A549 (cell line): Measurements from ENCODE around the gene NRN1. TPM values are rescaled to one million over a fixed set of nuclear protein-coding genes. Genes with fewer than 3 reads are reported as not detected.
A peak's percentile ranks its signal among the peaks of the same experiment; 100 is the strongest.

Source experiments
- ATAC-seq, 2 experiments: fragments of 200-7000 bp in 1 of 2; fragments of >200 bp in 1 of 2; cut with Nextera tagmentation in 1 of 2; cut with Tn5 transposase in 1 of 2; 3 replicates each; pipeline versions ENCODE4 v1.8.0 to v1.9.1; 2018 to 2020; ENCODE audit warnings: mild to moderate bottlenecking in 1 of 2, moderate library complexity in 1 of 2
- CTCF ChIA-PET: fragments of 300-600 bp; sonication (Branson Sonifier 250); formaldehyde crosslinking; extraction: SDS; loops from one replicate; lab custom pipeline; 2021; ENCODE audit warnings: antibody characterized with exemption, inconsistent platforms; lab: Yijun Ruan, JAX
- POLR2A ChIA-PET: fragments of 350-600 bp; formaldehyde crosslinking; extraction: SDS; loops from one replicate; lab custom pipeline; 2021; ENCODE audit warnings: antibody characterized with exemption, inconsistent platforms; lab: Yijun Ruan, JAX
- DNase-seq, 2 experiments: peaks; one replicate each; pipeline versions ENCODE4 v3.0.0 to v3.0.0-alpha.2; 2011 to 2016; ENCODE audit warnings: low read depth in 1 of 2, low spot score in 1 of 2
- FAIRE-seq: peaks from 2 replicates; lab custom pipeline; 2011; peaks lifted over from hg19 to GRCh38; lab: Jason Lieb, UNC
- H3K27ac ChIP-seq, 2 experiments: fragments of >200 bp; sonication (Bioruptor Twin); formaldehyde crosslinking; 3 replicates each; pipeline ENCODE4 v1.5.1; 2016 to 2017
- H3K4me1 ChIP-seq: fragments of >200 bp; sonication (Bioruptor Twin); formaldehyde crosslinking; 3 replicates; pipeline ENCODE4 v1.6.1; 2016
- H3K4me2 ChIP-seq: fragments of >200 bp; sonication (Bioruptor Twin); formaldehyde crosslinking; 3 replicates; pipeline ENCODE4 v1.6.1; 2016
- H3K4me3 ChIP-seq: fragments of >200 bp; sonication (Bioruptor Twin); formaldehyde crosslinking; 3 replicates; pipeline ENCODE4 v1.5.1; 2016
- H3K9me3 ChIP-seq: fragments of >200 bp; sonication (Bioruptor Twin); formaldehyde crosslinking; 3 replicates; pipeline ENCODE4 v1.6.1; 2016
- BCL3 ChIP-seq: fragments of >200 bp; sonication (Bioruptor Twin); formaldehyde crosslinking; IDR thresholded peaks from 3 replicates; pipeline ENCODE4 v1.6.1; 2016
- BHLHE40 ChIP-seq: IDR thresholded peaks from 2 replicates; pipeline ENCODE4 v1.6.1; 2012; ENCODE audit warnings: low read depth, low read length, inconsistent platforms
- CBX8 ChIP-seq: fragments of 200-600 bp; sonication (generic); IDR thresholded peaks from 2 replicates; pipeline ENCODE4 v1.6.1; 2016
- CEBPB ChIP-seq, 2 experiments: fragments of >200 bp in 1 of 2; sonication (Bioruptor Twin) in 1 of 2; formaldehyde crosslinking in 1 of 2; IDR thresholded peaks; 2 replicates each; pipeline ENCODE4 v1.6.1; 2012 to 2016
- FOSB ChIP-seq: fragments of 250-450 bp; sonication (Bioruptor Pico); IDR thresholded peaks from 2 replicates; pipeline ENCODE4 v1.5.0; 2020; ENCODE audit warnings: mild to moderate bottlenecking, moderate library complexity
- HEYL ChIP-seq: fragments of 250-450 bp; sonication (Bioruptor Pico); IDR thresholded peaks from 2 replicates; pipeline ENCODE4 v1.8.0; 2021; ENCODE audit warnings: mild to moderate bottlenecking, moderate library complexity
- HOXB13 ChIP-seq: fragments of 250-450 bp; sonication (Bioruptor Pico); IDR thresholded peaks from 2 replicates; pipeline ENCODE4 v1.5.0; 2020; ENCODE audit warnings: low read depth, mild to moderate bottlenecking, moderate library complexity
- HOXB5 ChIP-seq: fragments of 250-450 bp; sonication (Bioruptor Pico); IDR thresholded peaks from 2 replicates; pipeline ENCODE4 v1.5.0; 2020; ENCODE audit warnings: mild to moderate bottlenecking, moderate library complexity
- KDM1A ChIP-seq: fragments of 200-600 bp; sonication (generic); IDR thresholded peaks from 2 replicates; pipeline ENCODE4 v1.6.1; 2016; ENCODE audit warnings: low read depth, mild to moderate bottlenecking
- NPAS2 ChIP-seq: fragments of 250-450 bp; sonication (Bioruptor Pico); IDR thresholded peaks from 2 replicates; pipeline ENCODE4 v1.8.0; 2022; ENCODE audit warnings: mild to moderate bottlenecking, moderate library complexity, borderline replicate concordance
- NR3C1 ChIP-seq: fragments of >200 bp; sonication (Bioruptor Twin); formaldehyde crosslinking; IDR thresholded peaks from 3 replicates; pipeline ENCODE4 v1.6.1; 2017
- RNF2 ChIP-seq: fragments of 200-600 bp; sonication (generic); IDR thresholded peaks from 2 replicates; pipeline ENCODE4 v1.6.1; 2016; ENCODE audit warnings: low read depth, mild to moderate bottlenecking, antibody characterized with exemption, moderate library complexity, borderline replicate concordance
- TFCP2L1 ChIP-seq: fragments of 250-450 bp; sonication (Bioruptor Pico); IDR thresholded peaks from 2 replicates; pipeline ENCODE4 v1.5.0; 2021; ENCODE audit warnings: mild to moderate bottlenecking
- ZC3H11A ChIP-seq: fragments of 450-650 bp; IDR thresholded peaks from 2 replicates; pipeline ENCODE4 v1.6.1; 2014; ENCODE audit warnings: antibody characterized with exemption, mild to moderate bottlenecking
- ZFP36 ChIP-seq: fragments of 450-650 bp; IDR thresholded peaks from 2 replicates; pipeline ENCODE4 v1.6.1; 2014; ENCODE audit warnings: borderline replicate concordance; ENCODE audit not compliant: partially characterized antibody
- WGBS: methylation state at CpG from one replicate; pipeline ENCODE4 v1.1.6; 2017; ENCODE audit errors: missing lambda C conversion rate; 5-methylcytosine and 5-hydroxymethylcytosine counted together
- polyA plus RNA-seq, 4 experiments: library from polyadenylated mRNA; depleted of rRNA in 3 of 4; stranded (reverse); fragments of >200 nt; fragmentation: RNase III in 1 of 4; extraction: RNeasy Plus Mini Kit Qiagen cat#74134 plus additional on column Dnase treatment in 1 of 4; gene quantifications; 2 replicates in 3 of 4; 3 replicates in 1 of 4; pipeline ENCODE4 v1.2.3, GENCODE V29; 2011 to 2017
- TF ChIP-seq, protein P1 (sequence below): fragments of 250-450 bp; sonication (Bioruptor Pico); IDR thresholded peaks from 2 replicates; pipeline ENCODE4 v1.5.0; 2021; ENCODE audit warnings: mild to moderate bottlenecking, moderate library complexity, borderline replicate concordance
- TF ChIP-seq, protein P2 (sequence below): fragments of 450-650 bp; IDR thresholded peaks from 2 replicates; pipeline ENCODE4 v1.6.1; 2014; ENCODE audit warnings: antibody characterized with exemption

The NRN1 gene
- polyA plus RNA-seq, 2 of the 4 experiments (the other 2 are of a cell fraction), result 0.35 to 0.39 TPM

DNA sequence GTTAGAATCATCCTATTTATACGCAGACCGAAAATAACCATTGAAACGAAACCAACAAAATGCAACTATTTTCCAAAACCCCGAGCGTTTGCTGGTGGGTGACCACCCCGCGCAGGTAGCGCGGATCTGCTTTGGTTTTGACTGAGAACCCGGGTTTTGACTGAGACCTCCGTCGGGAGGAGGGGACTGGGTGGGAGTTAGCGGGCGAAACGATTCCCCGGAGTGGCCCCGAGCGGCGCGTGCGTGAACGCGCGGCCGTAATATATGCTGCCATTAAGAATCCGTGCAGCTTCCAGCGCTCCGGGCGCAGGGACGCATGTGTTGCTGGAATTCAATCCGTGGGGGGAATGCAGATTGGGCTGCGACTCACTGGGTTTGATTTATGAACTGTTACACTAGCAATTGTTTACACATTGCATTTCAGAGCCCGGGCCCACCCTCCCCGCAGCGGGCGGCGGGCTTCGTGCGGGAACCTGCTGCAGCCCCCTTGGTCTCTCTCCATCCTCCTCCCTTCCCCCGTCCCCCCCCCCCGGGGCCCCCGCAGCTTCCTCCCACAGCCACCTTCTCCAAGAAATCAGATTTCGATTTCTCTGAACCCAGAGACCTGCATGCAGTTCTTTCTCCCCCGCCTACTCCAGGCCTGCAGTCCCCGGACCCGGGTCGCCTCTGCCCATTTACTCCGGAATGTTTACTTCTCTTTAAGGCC lies 9.9 kb downstream of the NRN1 start:
- 56% methylated on average over 24 of the region's 48 CpGs for WGBS
- peak overlapping the region; percentile 68 for H3K4me3 ChIP-seq
- ATAC-seq, result peak in 1 of 2 experiments; percentile 70; a peak in 3 of 6 replicates
- ChIA-PET POLR2A (no interaction called here), CTCF (no interaction called here)
- no peak for DNase-seq
- no peak for FAIRE-seq
- no peaks in the 10 kb centered on the region for H3K9me3 ChIP-seq
- no peaks in the 10 kb centered on the region for H3K4me1 ChIP-seq
- H3K27ac ChIP-seq, result 0 out of 6 replicates have a peak overlapping the region, but pooled peaks of 1 of the 2 experiments have one; percentile 28
- peak overlapping the region; percentile 73 for H3K4me2 ChIP-seq
- TF ChIP-seq CBX8, result 0 out of 2 replicates have a peak, but pooled peaks have one; percentile 27
- TF ChIP-seq BCL3, result no peak
- TF ChIP-seq RNF2, result 0 out of 2 replicates have a peak, but pooled peaks have one; percentile 30

DNA sequence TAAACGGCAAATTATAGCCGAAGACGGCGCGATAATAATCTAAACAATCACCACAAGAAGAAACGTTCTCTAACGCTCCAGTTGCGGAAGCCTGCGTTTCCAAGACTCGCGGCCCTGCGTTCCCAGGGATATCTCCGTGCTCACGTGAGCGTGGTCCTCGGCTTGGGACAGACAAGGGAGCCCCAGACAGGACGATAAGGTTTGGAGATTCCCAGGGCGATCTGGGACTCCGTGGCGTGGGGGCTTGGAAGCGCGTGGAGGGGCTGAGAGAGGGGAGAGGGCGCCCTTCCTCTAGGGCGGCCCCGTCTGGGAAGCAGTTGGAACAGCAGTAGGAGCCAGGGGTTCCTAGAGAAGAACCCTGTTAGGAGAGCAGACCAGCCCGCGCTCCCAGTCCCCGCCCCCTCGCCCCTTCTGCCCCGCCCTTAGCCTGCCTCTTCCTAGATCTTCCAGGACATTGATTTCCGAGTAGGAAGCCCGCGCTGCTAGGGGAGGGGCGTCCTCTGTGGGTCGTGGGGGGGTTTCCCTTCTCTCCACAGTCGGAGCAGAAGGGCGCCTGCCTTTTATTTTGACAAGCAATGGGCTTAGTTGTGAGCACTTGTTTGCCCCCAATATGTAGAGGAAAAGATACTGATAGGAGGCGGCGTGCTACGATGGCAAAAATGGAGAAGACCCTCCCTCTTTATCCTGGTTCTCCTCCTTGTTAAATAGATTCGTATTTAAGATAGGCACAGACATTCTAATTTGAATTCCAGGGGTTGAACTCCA lies 10.6 kb downstream of the NRN1 start:
- ChIA-PET POLR2A (no interaction called here), CTCF (interaction anchor here (0.8 kb wide), 1 partner anchor 852 kb away, joined by 3 read pairs; no protein-coding TSS in a partner anchor)
- FAIRE-seq (no peak), DNase-seq (peak in 1 of 2 experiments; percentile 40), ATAC-seq (peak; percentile 79 to 92)
- Histone ChIP-seq H3K27ac (0 out of 6 replicates have a peak overlapping the region, but pooled peaks of 1 of the 2 experiments have one; percentile 28), H3K4me3 (peak overlapping the region; percentile 68), H3K9me3 (no peaks in the 10 kb centered on the region), H3K4me2 (peak overlapping the region; percentile 73), H3K4me1 (no peaks in the 10 kb centered on the region)
- TF ChIP-seq NPAS2 (CRISPR knock-in tag) (no peak), HOXB5 (CRISPR knock-in tag) (no peak), ZFP36 (no peak), CEBPB (IDR thresholded peaks at IDR 0.05) (no peak), HEYL (CRISPR knock-in tag) (no peak), BHLHE40 (no peak), ZC3H11A (no peak)
- TF ChIP-seq, protein P1, sequence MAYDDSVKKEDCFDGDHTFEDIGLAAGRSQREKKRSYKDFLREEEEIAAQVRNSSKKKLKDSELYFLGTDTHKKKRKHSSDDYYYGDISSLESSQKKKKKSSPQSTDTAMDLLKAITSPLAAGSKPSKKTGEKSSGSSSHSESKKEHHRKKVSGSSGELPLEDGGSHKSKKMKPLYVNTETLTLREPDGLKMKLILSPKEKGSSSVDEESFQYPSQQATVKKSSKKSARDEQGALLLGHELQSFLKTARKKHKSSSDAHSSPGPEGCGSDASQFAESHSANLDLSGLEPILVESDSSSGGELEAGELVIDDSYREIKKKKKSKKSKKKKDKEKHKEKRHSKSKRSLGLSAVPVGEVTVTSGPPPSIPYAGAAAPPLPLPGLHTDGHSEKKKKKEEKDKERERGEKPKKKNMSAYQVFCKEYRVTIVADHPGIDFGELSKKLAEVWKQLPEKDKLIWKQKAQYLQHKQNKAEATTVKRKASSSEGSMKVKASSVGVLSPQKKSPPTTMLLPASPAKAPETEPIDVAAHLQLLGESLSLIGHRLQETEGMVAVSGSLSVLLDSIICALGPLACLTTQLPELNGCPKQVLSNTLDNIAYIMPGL (CRISPR knock-in tag), result no peak
- WGBS, result 44% methylated on average over 32 of the region's 41 CpGs

DNA sequence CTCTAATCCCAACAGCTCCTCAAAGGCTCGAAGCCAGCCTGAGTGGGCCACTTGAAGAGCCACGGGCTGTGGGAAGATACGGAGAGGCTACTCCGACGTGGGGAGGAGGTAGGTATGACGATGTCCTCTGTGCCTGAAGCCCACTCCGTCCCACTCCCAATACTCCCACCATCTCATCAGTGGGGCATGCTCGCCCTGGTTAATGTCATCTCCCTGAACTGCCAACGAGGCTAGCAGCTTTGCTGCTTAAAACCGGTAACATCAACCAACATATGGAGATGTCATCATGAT lies 11.1 kb downstream of the NRN1 start:
- H3K4me2 ChIP-seq, result peak overlapping the region; percentile 73
- ChIA-PET CTCF (interaction anchor here (0.5 to 0.8 kb wide), 2 partner anchors 37 to 852 kb away, joined by 3 read pairs; no protein-coding TSS in a partner anchor), POLR2A (no interaction called here)
- no peak overlapping the region for H3K27ac ChIP-seq
- DNase-seq (no peak), ATAC-seq (no peak), FAIRE-seq (no peak)
- WGBS, result 55% methylated on average over 10 of the region's 10 CpGs
- no peaks in the 10 kb centered on the region for H3K9me3 ChIP-seq
- H3K4me1 ChIP-seq, result no peaks in the 10 kb centered on the region
- H3K4me3 ChIP-seq, result no peak overlapping the region; the same call in 2 of the 3 replicates
- TF ChIP-seq NR3C1, result no peak
- no peak for TF ChIP-seq BCL3
- no peak for TF ChIP-seq TFCP2L1 (CRISPR knock-in tag)
- TF ChIP-seq HOXB13 (CRISPR knock-in tag), result no peak
- TF ChIP-seq, protein P1 (CRISPR knock-in tag), result no peak
- no peak for TF ChIP-seq KDM1A
- TF ChIP-seq FOSB (CRISPR knock-in tag), result no peak
- TF ChIP-seq, protein P2, sequence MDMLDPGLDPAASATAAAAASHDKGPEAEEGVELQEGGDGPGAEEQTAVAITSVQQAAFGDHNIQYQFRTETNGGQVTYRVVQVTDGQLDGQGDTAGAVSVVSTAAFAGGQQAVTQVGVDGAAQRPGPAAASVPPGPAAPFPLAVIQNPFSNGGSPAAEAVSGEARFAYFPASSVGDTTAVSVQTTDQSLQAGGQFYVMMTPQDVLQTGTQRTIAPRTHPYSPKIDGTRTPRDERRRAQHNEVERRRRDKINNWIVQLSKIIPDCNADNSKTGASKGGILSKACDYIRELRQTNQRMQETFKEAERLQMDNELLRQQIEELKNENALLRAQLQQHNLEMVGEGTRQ, result no peak
